GM18508 (cell line): ENCODE results near the gene ABL2.

ENCODE experiments used
- ATAC-seq: cut with Tn5 transposase; IDR thresholded peaks from one replicate; pipeline ENCODE4 v1.9.1; 2021; ENCODE audit warnings: moderate number of reproducible peaks; ENCODE audit not compliant: insufficient read depth, unreplicated experiment

Gene ABL2

GRCh38 chr1:179103999-179104398 lies 125.5 kb downstream of the ABL2 start:
- ATAC-seq, result no peak

- ATAC-seq, result no peak
Measured at GRCh38 chr1:179101566-179101965, 127.9 kb downstream of the ABL2 start.

DNA sequence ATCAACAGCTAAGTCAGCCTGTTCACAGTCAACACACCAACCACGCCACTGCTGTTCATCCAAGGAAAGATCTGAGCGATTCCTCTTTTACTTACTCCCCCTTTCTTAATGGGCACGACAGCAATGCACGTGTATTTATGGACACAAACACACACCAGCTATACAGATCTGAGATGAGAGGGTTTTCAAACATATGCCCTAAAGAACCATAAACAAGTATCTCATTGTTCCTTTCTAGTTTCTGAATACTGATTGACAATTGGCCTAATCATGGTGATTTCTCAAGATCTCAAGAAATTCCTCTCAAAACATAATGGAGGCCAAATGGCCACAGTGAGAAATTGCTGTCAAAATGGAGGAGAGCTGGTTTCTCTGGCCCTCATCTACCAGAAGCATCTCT lies 129.6 kb downstream of the ABL2 start:
- ATAC-seq, result no peak

DNA sequence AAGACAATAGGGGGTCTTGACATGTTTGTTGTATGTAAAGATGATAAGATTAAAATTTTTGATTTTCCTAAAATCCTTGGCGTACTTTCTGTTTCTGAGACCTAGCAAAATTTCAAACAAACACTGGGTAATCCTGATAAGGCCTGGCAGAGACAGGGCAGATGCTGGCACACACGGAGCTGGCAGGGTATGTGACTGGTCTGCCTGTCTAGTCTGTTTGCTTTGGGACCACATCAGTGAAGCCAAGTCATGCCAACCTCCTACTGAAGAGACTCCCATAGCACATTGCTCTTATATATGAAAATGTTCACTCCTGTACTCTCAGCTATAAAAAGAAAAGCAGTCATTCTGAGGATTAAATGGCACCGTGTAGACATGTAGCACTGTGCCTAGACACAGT lies 133.6 kb downstream of the ABL2 start:
- no peak for ATAC-seq

DNA sequence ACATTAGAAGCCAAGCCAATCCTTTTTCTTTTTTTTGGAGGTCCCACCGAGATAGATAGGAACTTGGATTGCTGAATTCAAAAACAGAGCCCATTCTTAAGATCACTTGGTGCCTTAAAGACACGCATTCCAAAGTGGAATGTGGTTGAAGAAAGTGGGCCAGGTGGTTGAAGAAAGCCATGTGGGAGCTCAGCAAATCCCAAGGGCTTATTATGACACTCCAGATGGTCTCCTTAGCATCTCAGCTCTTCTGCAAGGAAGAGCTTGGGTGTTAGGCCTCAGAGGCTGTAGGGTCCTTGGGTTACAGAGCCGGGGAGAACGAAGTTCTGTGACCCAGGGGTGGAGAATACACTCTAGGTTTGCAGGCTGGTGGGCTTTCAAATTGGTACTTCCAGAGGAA lies 134.1 kb downstream of the ABL2 start:
- no peak for ATAC-seq

DNA sequence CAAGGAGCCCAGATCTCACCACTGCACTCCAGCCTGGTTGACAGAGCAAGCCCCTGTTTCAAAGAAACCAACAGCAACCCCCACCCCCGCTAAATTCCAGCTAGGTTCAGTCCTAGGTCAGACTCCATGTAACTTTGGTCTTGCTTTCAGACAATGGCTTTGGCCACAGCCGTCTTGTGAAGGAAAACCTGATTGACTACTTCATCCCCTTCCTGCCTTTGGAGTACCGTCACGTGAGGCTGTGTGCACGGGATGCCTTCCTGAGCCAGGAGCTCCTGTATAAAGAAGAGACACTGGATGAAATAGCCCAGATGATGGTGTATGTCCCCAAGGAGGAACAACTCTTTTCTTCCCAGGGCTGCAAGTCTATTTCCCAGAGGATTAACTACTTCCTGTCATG lies 134.7 kb downstream of the ABL2 start:
- ATAC-seq, result no peak

DNA sequence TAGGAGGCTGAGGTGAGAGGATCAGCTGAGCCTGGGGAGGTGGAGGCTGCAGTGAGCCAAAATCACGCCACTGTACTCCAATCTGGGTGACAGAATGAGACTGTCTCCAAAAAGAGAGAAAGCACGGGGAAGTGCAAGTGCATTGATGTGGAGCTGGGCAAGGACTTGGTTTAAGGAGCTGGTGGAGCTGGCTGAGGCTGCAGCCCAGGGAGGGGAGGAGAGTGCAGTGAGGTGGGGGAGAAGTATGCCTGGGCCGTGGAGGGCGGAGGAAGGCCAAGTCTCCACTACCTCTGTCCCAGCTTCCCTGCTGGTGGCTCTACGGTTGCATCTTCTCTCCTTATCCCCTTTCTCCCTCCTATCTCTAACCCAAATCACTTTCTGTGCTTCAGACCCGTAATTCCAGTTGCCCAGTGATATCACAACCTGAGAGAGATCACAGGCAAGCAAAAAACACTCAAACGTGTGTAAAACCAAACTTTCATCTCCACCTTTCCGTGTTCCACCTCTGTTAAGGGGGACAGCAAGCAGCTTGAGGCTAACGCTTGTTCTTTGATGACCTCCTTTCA lies 136.5 kb downstream of the ABL2 start:
- no peak for ATAC-seq

- no peak for ATAC-seq
Measured at GRCh38 chr1:179091691-179092165, 137.7 kb downstream of the ABL2 start.

DNA sequence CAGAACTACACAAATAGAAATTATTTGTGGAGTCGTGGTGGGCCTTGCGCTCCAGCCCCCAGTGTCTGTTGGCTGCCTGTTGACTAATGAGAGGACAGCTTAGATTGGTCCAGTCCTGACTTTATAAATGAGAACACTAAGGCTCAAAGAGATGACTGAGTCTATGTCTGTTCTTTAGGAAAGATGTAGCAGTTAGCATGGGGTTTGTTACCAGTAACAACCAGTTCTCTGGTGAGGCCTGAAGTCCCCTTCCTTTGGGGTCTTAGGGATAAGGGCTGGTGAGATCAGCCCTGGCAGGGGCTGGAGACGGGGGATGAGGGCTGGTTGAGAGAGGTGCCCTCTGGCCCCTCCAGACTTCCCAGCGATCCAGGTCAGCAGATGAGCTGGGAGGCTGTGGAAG lies 138.6 kb downstream of the ABL2 start:
- ATAC-seq, result no peak

- no peak for ATAC-seq
Measured at GRCh38 chr1:179090522-179090921, 139.0 kb downstream of the ABL2 start.

DNA sequence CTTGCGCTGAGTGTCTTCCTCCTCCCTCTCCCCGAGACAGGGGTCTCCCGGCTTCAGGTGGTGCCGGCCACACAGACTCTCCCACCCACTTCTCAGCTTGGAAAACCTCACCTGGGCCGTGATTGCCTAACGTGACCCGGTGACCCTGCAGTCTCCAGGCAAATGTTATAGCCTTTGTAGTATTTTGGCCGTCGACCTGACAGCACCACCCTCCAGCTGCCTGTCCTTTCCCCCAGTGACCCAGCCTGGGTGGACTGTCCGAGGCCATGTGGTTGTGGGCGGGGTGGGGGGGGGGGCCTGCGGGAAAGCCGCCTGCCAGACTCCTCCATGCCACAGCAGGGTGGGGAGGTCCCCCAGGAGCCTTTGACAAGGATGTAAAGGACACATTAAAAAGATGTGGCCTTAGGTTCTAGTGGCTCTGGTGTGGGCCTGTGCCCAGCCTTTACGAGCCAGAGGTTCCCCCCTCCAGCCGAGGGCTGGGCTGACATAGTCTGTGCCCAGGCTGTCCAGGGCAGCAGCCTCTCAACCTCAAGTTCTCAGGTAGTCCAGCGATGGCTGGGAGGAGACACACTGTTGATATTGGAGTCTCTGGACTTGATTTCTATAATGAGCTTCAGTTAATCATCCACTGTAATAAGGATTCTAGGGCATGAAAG lies 139.5 kb downstream of the ABL2 start:
- ATAC-seq, result no peak

GRCh38 chr1:179087665-179088064 lies 141.8 kb downstream of the ABL2 start:
- no peak for ATAC-seq

DNA sequence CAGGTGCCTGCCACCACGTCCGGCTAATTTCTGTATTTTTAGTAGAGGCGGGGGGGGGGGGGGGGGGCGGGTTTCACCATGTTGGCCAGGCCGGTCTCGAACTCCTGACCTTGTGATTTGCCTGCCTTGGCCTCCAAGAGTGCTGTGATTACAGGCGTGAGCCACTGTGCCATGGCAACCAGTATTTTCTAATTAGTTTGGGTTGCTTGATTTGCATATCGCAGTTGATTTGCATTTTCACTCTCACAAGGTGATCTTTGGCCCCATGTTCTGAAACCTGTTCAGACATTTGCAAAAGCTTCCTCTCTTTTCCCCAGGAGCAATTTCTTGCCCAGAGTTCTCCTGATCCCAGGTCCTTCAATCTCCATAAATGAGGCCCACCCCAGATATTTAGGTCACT lies 145.9 kb downstream of the ABL2 start:
- ATAC-seq, result no peak

DNA sequence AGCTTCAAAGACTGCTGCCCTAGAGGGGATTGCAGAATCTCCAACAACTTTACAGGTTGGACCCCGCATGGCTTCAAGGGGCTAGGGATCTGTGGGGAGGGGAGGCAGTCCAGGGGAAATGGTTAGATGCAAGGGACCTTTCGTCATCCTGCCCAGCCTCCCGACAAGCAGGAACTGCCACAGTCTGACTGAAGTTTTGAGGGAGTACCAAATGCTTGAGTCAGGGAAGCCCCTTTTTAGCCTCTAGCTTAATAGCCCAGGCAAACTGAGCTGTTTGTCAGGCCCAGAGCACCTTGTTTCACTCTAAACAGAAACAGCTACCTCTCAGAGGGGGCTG lies 146.5 kb downstream of the ABL2 start:
- ATAC-seq, result no peak

DNA sequence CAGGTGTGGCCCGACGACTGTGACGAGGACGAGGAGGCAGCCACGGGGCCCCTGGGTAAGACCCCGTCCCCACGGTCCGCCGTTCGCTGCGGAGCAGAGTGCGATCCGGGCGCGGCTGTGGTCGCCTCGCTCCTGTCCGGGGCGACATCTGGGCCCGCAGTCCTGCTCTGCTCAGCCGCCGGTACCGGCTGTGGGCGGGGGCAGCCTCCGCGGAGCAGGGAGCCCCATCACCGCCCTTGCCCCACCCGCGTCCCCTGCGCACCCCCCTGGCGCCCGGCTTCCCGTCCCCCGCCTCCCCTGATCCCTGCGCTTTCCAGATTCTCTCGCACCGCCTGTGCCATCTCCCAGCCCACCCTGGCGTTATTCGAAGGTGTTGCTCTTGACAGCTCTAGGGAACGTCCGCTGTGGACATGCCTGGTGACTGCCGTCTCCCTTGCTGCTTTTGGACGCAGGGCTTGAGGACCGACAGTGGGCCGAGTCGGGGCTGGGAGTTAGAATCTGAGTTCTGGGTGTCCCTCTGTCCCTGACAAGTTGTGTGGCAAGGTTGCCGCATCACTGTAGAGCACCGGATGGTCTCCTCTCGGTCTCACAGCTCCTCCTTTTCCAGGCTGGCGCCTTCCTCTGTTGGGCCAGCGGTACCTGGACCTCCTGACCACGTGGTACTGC lies 147.0 kb downstream of the ABL2 start:
- no peak for ATAC-seq

DNA sequence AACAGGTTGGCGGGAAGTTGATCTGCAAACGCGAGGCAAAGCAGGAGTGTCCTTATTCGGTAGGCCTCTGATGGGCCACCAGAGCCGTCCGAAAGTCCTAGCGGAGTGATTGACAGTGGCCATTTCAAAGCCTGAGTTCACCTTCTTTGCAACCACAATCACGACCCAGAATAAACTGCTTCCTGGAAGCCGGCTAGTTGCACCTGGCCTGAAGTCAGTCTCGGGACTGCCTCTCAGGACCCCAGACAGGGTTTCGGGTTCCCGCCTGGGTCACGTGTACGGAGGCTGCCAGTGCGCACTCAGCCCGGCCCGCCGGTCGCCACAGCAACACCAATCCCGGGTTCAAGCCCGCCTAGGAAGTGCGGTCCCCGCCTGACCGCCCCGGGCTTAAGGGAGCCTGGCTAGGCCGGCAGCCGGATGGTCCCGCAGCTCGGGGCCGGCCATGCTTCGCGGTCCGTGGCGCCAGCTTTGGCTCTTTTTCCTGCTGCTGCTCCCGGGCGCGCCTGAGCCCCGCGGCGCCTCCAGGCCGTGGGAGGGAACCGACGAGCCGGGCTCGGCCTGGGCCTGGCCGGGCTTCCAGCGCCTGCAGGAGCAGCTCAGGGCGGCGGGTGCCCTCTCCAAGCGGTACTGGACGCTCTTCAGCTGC lies 147.7 kb downstream of the ABL2 start, which contains the start of gene TOR3A:
Gene TOR3A, plus strand, starts transcription at position 384 of the 646 bp plus-strand sequence. Its CDS starts 59 bp downstream, at position 443.
- peak; percentile 85 for ATAC-seq

DNA sequence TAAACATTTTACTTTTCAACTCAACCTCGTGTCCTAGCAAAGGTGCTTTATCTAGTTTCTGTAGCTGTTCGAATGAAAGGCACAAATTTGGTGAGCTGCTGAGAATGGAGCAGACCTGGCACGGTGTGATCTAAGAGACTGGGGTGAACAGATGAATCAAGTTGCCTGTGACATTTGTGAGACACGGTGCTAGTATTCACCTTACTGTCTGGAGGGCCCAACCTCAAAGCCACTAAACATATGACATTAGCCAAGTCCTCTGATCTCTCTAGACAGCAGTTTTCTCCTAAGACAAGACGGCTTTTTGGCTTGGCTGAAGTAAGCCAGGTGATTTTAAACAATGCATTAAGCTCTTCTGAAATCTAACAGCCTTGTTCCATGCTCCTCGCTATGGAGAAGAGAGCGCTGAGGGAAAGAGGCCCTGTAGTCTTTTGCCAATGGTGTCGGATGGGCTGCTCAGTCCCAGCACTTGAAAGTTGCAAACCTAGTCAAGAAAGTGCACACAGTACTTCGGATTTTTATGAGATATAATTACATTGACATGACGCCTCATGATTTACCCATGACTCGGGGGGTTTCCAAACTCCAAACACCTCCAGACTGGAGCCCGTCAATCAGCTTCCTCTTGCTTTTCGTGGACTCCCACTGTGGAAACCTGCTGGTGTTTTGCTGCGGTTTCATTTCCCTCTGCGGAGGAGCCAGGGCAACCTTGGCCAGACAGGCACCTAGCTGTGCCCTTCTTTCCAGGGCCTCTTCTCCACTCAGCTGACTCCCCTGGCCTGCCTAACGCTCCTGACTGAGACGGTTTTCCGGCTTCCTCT lies 148.4 kb downstream of the ABL2 start:
- peak; percentile 17 for ATAC-seq

- no peak for ATAC-seq
Measured at GRCh38 chr1:179079113-179079761, 150.2 kb downstream of the ABL2 start.

- no peak for ATAC-seq
Measured at GRCh38 chr1:179077396-179077795, 152.1 kb downstream of the ABL2 start.

DNA sequence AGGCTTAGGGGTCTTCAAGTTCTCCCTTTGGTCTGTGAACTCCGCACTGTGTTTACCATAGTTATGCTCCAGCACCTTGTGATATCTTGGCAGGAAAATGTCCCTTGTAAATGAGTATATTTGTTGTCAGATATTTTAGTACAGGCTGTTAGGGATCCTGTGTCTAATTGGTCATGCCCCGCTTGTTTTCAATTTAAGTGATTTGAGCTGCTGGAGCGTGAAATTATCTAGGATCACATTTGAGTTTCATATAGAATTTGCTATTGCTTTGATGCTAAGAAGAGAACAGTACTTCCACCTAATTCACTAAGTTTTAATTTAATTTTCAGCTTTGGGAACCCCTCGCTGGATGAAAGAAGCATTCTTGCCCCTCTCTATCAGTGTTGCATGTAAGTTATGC lies 163.0 kb downstream of the ABL2 start:
- no peak for ATAC-seq
